Loucy (cell line): ENCODE measurements around the gene KCNH1.

ENCODE experiments used
- H2AFZ ChIP-seq: fragments of 200-600 bp; sonication (generic); 2 replicates; pipeline ENCODE4 v1.6.0; 2016; ENCODE audit warnings: antibody characterized with exemption, mild to moderate bottlenecking, low read length, moderate library complexity
- H3F3A ChIP-seq: fragments of 200-600 bp; 2 replicates; pipeline ENCODE4 v1.6.0; 2016; ENCODE audit warnings: antibody characterized with exemption, low read depth, mild to moderate bottlenecking
- H3K27me3 ChIP-seq: fragments of 200-600 bp; sonication (generic); 2 replicates; pipeline ENCODE4 v1.6.1; 2014; ENCODE audit warnings: low read length, mild to moderate bottlenecking; ENCODE audit not compliant: insufficient read depth, poor library complexity, severe bottlenecking
- H3K36me3 ChIP-seq: fragments of 200-600 bp; sonication (generic); 2 replicates; pipeline ENCODE4 v1.6.1; 2016; ENCODE audit warnings: low read length; ENCODE audit not compliant: insufficient read depth
- H3K4me1 ChIP-seq: fragments of 200-600 bp; sonication (generic); 2 replicates; pipeline ENCODE4 v1.5.1; 2014; ENCODE audit warnings: low read length, mild to moderate bottlenecking; ENCODE audit not compliant: insufficient read depth, poor library complexity, severe bottlenecking
- H3K4me2 ChIP-seq: fragments of 200-600 bp; sonication (generic); 2 replicates; pipeline ENCODE4 v1.6.0; 2014; ENCODE audit warnings: antibody characterized with exemption, low read length, low read depth, mild to moderate bottlenecking; ENCODE audit not compliant: poor library complexity, severe bottlenecking
- H3K4me3 ChIP-seq: fragments of 200-600 bp; sonication (generic); 2 replicates; pipeline ENCODE4 v1.5.1; 2014; ENCODE audit warnings: low read length, mild to moderate bottlenecking, mixed read lengths; ENCODE audit not compliant: poor library complexity, severe bottlenecking
- H3K79me2 ChIP-seq: fragments of 200-600 bp; sonication (generic); 2 replicates; pipeline ENCODE4 v1.6.1; 2014; ENCODE audit warnings: low read length; ENCODE audit not compliant: insufficient read depth
- H3K9ac ChIP-seq: fragments of 200-600 bp; sonication (generic); 2 replicates; pipeline ENCODE4 v1.6.0; 2014; ENCODE audit warnings: mild to moderate bottlenecking, low read depth, low read length, moderate library complexity; ENCODE audit not compliant: poor library complexity, severe bottlenecking
- H3K9me2 ChIP-seq: fragments of 200-600 bp; sonication (generic); replicated peaks from 2 replicates; pipeline ENCODE4 v1.6.1; 2016; ENCODE audit warnings: low read depth, low read length, mixed read lengths
- H3K9me3 ChIP-seq: fragments of 200-600 bp; sonication (generic); 2 replicates; pipeline ENCODE4 v1.6.1; 2014; ENCODE audit warnings: mild to moderate bottlenecking, antibody characterized with exemption, low read length, low read depth; ENCODE audit not compliant: insufficient read depth
- H4K20me1 ChIP-seq: fragments of 200-600 bp; sonication (generic); 2 replicates; pipeline ENCODE4 v1.6.0; 2014; ENCODE audit warnings: antibody characterized with exemption, low read length, mild to moderate bottlenecking; ENCODE audit not compliant: insufficient read depth, poor library complexity, severe bottlenecking
- CTCF ChIP-seq: fragments of 200-600 bp; sonication (generic); conservative IDR thresholded peaks from 2 replicates; pipeline ENCODE4 v1.5.1; 2014; ENCODE audit warnings: mild to moderate bottlenecking, antibody characterized with exemption, low read length
- EZH2phosphoT487 ChIP-seq: fragments of 200-600 bp; IDR thresholded peaks from 2 replicates; pipeline ENCODE4 v1.6.1; 2018; ENCODE audit warnings: antibody characterized with exemption, mild to moderate bottlenecking, moderate library complexity, borderline replicate concordance

KCNH1 gene

GRCh38 chr1:211095381-211095780 lies 38.6 kb downstream of the KCNH1 start:
- H3K79me2 ChIP-seq: no peaks in the 10 kb centered on the region
- no peak for TF ChIP-seq EZH2phosphoT487
- TF ChIP-seq CTCF: no peak

GRCh38 chr1:211092955-211093354 lies 41.0 kb downstream of the KCNH1 start:
- TF ChIP-seq CTCF (no peak), EZH2phosphoT487 (no peak)

More at GRCh38 chr1:211095381-211095780, 38.6 kb downstream of the KCNH1 start:
- H3K4me3 ChIP-seq: no peak overlapping the region
- no peaks in the 10 kb centered on the region for H3K4me1 ChIP-seq
- no peak overlapping the region for H2AFZ ChIP-seq
- no peaks in the 10 kb centered on the region for H3F3A ChIP-seq
- H3K9me2 ChIP-seq: no peaks in the 10 kb centered on the region
- no peaks in the 10 kb centered on the region for H3K36me3 ChIP-seq
- H3K4me2 ChIP-seq: no peak overlapping the region
- no peaks in the 10 kb centered on the region for H3K27me3 ChIP-seq
- H3K9ac ChIP-seq: no peak overlapping the region
- no peaks in the 10 kb centered on the region for H3K9me3 ChIP-seq
- H4K20me1 ChIP-seq: no peaks in the 10 kb centered on the region

GRCh38 chr1:211091867-211092266 lies 42.1 kb downstream of the KCNH1 start:
- no peak for TF ChIP-seq EZH2phosphoT487
- no peak for TF ChIP-seq CTCF
- no peak overlapping the region for H3K4me2 ChIP-seq

More at GRCh38 chr1:211092955-211093354, 41.0 kb downstream of the KCNH1 start:
- Histone ChIP-seq H3K9me3 (no peaks in the 10 kb centered on the region), H2AFZ (no peak overlapping the region), H3K9ac (no peak overlapping the region), H3K4me3 (no peak overlapping the region), H3K27me3 (no peaks in the 10 kb centered on the region), H3K9me2 (no peaks in the 10 kb centered on the region), H3F3A (no peaks in the 10 kb centered on the region), H4K20me1 (no peaks in the 10 kb centered on the region), H3K4me1 (peaks cover 10% of the 10 kb centered on the region), H3K4me2 (no peak overlapping the region), H3K36me3 (no peaks in the 10 kb centered on the region), H3K79me2 (no peaks in the 10 kb centered on the region)

More at GRCh38 chr1:211091867-211092266, 42.1 kb downstream of the KCNH1 start:
- Histone ChIP-seq H3K4me1 (peaks cover 10% of the 10 kb centered on the region), H4K20me1 (no peaks in the 10 kb centered on the region), H3K36me3 (no peaks in the 10 kb centered on the region), H2AFZ (no peak overlapping the region), H3K27me3 (no peaks in the 10 kb centered on the region), H3K9ac (no peak overlapping the region), H3K79me2 (no peaks in the 10 kb centered on the region), H3K9me2 (no peaks in the 10 kb centered on the region), H3K9me3 (no peaks in the 10 kb centered on the region), H3K4me3 (no peak overlapping the region), H3F3A (no peaks in the 10 kb centered on the region)
